RWPE1 (cell line): ENCODE measurements around the gene KLRF1.

Experiments
- CTCF ChIA-PET: fragments of 350-600 bp; sonication (Branson Sonifier 250); formaldehyde crosslinking; extraction: SDS; loops from one replicate; lab custom pipeline; 2021; lab: Yijun Ruan, JAX
- POLR2A ChIA-PET: fragments of 400-600 bp; formaldehyde crosslinking; extraction: SDS; loops from one replicate; lab custom pipeline; 2020; ENCODE audit warnings: antibody characterized with exemption; ENCODE audit not compliant: low non-redundant PET; lab: Yijun Ruan, JAX
- DNase-seq: peaks from one replicate; pipeline ENCODE4 v3.0.0; 2012; ENCODE audit warnings: low spot score
- H3K27ac ChIP-seq: fragments of 450-650 bp; 2 replicates; pipeline ENCODE4 v1.5.1; 2017
- TF ChIP-seq, protein P1 (sequence below): fragments of 450-650 bp; conservative IDR thresholded peaks from 2 replicates; pipeline ENCODE4 v1.5.1; 2017; ENCODE audit warnings: low read depth, mild to moderate bottlenecking

KLRF1 gene

DNA sequence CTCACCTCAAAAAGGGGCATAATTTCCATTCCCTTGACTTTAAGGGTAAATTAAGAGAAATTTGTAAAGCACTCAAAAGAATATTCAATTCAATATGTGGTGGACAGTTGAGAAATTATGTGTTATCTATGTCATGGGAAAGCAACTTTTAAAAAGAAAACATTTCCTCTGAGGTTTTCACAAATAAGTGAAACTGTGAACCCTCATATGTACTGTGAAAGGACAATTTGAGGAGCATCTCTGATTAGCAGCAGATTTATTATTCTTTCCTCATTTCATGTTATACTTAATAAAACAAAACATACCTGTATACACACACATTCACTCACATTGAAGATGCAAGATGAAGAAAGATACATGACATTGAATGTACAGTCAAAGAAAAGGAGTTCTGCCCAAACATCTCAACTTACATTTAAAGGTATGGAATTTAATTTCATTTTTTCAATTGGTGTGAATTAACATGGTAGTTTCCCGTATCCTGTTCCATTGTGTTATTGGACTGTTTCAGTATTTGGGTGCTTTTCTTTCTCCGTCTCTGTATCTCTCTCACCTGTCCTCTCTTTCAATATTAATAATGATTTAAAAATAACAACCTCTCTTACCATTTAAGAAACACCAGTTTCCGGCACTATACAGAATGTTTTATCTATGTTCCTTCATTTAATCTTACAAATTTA lies at the start of gene KLRF1:
KLRF1 (plus strand) TSS at position 273 of the 680 bp plus-strand sequence; CDS start at position 337, 64 bp downstream.
- TF ChIP-seq, protein P1, sequence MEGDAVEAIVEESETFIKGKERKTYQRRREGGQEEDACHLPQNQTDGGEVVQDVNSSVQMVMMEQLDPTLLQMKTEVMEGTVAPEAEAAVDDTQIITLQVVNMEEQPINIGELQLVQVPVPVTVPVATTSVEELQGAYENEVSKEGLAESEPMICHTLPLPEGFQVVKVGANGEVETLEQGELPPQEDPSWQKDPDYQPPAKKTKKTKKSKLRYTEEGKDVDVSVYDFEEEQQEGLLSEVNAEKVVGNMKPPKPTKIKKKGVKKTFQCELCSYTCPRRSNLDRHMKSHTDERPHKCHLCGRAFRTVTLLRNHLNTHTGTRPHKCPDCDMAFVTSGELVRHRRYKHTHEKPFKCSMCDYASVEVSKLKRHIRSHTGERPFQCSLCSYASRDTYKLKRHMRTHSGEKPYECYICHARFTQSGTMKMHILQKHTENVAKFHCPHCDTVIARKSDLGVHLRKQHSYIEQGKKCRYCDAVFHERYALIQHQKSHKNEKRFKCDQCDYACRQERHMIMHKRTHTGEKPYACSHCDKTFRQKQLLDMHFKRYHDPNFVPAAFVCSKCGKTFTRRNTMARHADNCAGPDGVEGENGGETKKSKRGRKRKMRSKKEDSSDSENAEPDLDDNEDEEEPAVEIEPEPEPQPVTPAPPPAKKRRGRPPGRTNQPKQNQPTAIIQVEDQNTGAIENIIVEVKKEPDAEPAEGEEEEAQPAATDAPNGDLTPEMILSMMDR: no peak
- DNase-seq: no peak
- ChIA-PET CTCF (no interaction called here), POLR2A (no interaction called here)
- no peak within 1 kb of the TSS for H3K27ac ChIP-seq

GRCh38 chr12:9779209-9779608 lies 48.1 kb upstream of the KLRF1 start:
- DNase-seq: no peak
- ChIA-PET POLR2A (no interaction called here), CTCF (interaction anchor here (0.7 kb wide), 1 partner anchor 579 kb away, joined by 4 read pairs; no protein-coding TSS in a partner anchor)
- TF ChIP-seq, protein P1: no peak
- no peak overlapping the region for H3K27ac ChIP-seq

DNA sequence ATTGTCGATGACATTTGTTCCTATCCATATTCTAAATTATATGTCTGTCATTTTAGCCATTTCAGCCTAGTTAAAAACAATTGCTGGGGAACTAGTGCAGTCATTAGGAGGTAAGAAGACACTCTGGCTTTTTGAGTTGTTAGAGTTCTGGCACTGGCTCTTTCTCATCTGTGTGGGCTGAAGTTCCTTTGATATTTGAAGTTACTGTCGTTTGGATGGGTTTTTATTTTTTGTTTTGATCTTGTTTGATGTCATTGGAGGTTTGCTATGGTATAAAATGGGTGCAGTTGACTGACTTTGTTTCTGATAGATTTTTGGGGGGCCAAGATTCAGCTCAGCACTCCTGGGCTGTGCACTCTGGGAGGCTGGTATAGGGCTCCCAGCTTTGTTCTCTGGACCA lies 45.9 kb upstream of the KLRF1 start:
- TF ChIP-seq, protein P1: no peak
- no peak overlapping the region for H3K27ac ChIP-seq
- no peak for DNase-seq
- CTCF ChIA-PET: no interaction called here
- POLR2A ChIA-PET: no interaction called here

DNA sequence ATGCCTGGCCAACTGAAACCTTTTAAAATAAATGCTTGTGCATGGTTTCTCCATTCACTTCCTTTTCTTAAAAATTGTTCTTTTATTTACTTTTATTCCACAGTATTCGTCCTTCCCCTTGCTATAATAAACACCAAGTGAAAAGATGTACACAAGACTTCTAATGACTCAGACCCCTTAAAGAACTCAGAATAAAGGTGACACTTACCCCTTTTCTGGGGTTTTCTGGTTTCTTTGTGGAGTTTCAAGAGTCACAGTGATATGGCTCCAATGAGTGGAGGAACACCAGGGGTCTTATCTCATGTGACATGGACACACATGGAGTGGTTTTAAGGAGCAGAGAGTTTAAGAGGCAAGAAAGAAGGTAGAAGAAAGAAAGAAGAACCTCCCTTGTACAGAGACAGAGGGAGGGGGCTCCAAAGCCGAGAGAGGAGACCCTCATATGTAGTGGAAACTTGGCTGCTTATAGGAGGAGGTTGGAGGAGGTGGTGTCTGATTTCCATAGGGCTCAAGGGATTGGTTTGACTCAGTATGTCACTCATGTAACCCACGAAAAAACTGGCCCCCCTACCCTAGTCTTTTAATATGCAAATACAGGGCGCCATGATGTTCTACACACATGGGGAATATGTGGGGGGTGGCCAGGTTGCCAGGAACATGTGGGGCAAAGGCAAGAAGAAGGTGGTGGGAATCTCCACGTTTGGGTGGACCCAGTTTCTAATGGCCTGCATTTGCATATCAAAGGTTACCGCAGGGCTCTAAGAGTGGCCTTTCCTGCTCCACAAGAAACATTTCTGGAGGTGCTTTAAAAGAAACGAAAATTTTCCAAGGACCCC lies 44.5 kb upstream of the KLRF1 start:
- ChIA-PET CTCF (interaction anchor here (0.7 kb wide), 1 partner anchor 68 kb away, joined by 3 read pairs; no protein-coding TSS in a partner anchor), POLR2A (no interaction called here)
- H3K27ac ChIP-seq: no peak overlapping the region
- TF ChIP-seq, protein P1: no peak
- no peak for DNase-seq

DNA sequence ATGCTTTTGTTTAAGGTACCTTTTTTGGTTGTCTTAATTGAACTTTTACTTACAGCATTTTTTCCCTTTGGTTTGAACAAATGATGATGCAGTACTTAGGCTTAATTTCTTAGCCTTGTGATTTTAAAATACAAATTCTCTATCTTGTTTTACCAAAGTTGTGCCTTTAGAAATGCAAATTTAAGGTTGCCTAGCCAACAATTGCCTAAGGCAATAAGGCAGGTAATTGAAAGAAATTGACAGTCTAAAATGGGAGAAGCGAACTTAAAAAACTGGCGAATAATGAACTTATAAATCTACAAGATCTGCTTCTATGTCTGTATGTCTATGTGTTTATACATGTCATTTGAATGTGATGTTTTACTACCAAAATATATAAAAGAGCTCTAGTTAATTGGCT lies 43.0 kb upstream of the KLRF1 start:
- ChIA-PET CTCF (interaction anchor here (0.7 kb wide), 1 partner anchor 1047 kb away, joined by 3 read pairs; no protein-coding TSS in a partner anchor), POLR2A (no interaction called here)
- TF ChIP-seq, protein P1: no peak
- no peak for DNase-seq
- H3K27ac ChIP-seq: no peak overlapping the region

DNA sequence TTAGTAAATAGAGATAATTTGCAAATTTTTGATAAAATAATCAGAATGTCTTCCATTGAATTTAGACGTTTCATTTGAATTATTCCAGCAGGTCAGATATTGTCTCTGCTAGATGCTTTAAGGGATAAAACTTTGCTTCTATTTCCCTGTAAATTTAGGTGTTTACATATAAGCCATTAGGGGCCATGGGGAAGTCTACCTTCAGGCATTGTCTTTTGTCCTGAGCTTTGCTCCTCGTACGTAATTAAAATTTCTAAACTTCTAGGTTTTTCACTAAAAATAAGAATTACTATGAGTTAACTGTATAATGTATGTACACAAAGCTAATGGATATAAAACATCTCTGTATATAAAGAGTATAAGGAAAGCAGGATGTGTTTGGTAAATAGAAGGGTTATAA lies 42.5 kb upstream of the KLRF1 start:
- no peak overlapping the region for H3K27ac ChIP-seq
- TF ChIP-seq, protein P1: no peak
- ChIA-PET CTCF (interaction anchor here (0.7 kb wide), 1 partner anchor 1048 kb away, joined by 3 read pairs; no protein-coding TSS in a partner anchor), POLR2A (no interaction called here)
- no peak for DNase-seq
